HEK293 (cell line): ENCODE measurements around the gene ALKBH2.

ENCODE experiments used
- ZBTB20 ChIP-seq: fragments of 450-650 bp; formaldehyde crosslinking; IDR thresholded peaks from 2 replicates; pipeline ENCODE4 v1.5.1; 2016; ENCODE audit warnings: missing biosample characterization, missing genetic modification characterization
- ZBTB7A ChIP-seq: fragments of 450-650 bp; formaldehyde crosslinking; IDR thresholded peaks from 2 replicates; pipeline ENCODE4 v1.5.1; 2016; ENCODE audit warnings: low read depth, missing biosample characterization, missing genetic modification characterization
- ZNF146 ChIP-seq: fragments of 450-650 bp; formaldehyde crosslinking; IDR thresholded peaks from 2 replicates; pipeline ENCODE4 v1.5.1; 2016; ENCODE audit warnings: missing biosample characterization, missing genetic modification characterization
- ZNF830 ChIP-seq: fragments of 450-650 bp; IDR thresholded peaks from 2 replicates; pipeline ENCODE4 v1.5.0; 2018; ENCODE audit warnings: missing biosample characterization, missing genetic modification characterization, low read depth, mild to moderate bottlenecking, moderate library complexity
- TF ChIP-seq, protein P1 (sequence below): fragments of 450-650 bp; formaldehyde crosslinking; IDR thresholded peaks from 2 replicates; pipeline ENCODE4 v1.5.1; 2016; ENCODE audit warnings: missing biosample characterization, missing genetic modification characterization
- TF ChIP-seq, protein P2 (sequence below): fragments of 450-650 bp; formaldehyde crosslinking; IDR thresholded peaks from 2 replicates; pipeline ENCODE4 v1.5.1; 2016; ENCODE audit warnings: missing biosample characterization, missing genetic modification characterization

- TF ChIP-seq, protein P1, sequence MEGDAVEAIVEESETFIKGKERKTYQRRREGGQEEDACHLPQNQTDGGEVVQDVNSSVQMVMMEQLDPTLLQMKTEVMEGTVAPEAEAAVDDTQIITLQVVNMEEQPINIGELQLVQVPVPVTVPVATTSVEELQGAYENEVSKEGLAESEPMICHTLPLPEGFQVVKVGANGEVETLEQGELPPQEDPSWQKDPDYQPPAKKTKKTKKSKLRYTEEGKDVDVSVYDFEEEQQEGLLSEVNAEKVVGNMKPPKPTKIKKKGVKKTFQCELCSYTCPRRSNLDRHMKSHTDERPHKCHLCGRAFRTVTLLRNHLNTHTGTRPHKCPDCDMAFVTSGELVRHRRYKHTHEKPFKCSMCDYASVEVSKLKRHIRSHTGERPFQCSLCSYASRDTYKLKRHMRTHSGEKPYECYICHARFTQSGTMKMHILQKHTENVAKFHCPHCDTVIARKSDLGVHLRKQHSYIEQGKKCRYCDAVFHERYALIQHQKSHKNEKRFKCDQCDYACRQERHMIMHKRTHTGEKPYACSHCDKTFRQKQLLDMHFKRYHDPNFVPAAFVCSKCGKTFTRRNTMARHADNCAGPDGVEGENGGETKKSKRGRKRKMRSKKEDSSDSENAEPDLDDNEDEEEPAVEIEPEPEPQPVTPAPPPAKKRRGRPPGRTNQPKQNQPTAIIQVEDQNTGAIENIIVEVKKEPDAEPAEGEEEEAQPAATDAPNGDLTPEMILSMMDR (tag by site-specific recombination): no peak
- TF ChIP-seq, protein P2, sequence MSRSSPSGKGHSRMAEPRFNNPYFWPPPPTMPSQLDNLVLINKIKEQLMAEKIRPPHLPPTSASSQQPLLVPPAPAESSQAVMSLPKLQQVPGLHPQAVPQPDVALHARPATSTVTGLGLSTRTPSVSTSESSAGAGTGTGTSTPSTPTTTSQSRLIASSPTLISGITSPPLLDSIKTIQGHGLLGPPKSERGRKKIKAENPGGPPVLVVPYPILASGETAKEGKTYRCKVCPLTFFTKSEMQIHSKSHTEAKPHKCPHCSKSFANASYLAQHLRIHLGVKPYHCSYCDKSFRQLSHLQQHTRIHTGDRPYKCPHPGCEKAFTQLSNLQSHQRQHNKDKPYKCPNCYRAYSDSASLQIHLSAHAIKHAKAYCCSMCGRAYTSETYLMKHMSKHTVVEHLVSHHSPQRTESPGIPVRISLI (tag by site-specific recombination): no peak
- TF ChIP-seq ZNF830 (tag by site-specific recombination): no peak
- TF ChIP-seq ZBTB7A (tag by site-specific recombination): no peak
- TF ChIP-seq ZBTB20 (tag by site-specific recombination): no peak
- TF ChIP-seq ZNF146 (tag by site-specific recombination): no peak
Measured at GRCh38 chr12:109087250-109087649, 6.0 kb downstream of the ALKBH2 start.
